HepG2 (cell line): ENCODE results near the gene CHD9. TPM values are rescaled to one million over a fixed set of nuclear protein-coding genes. Genes with fewer than 3 reads are reported as not detected.

Source experiments
- ARID2 ChIP-seq: sonication (generic); formaldehyde crosslinking; IDR thresholded peaks from 2 replicates; pipeline ENCODE4 v1.8.1; 2022; ENCODE audit warnings: mild to moderate bottlenecking, missing genetic modification reagents, borderline replicate concordance
- ATF7 ChIP-seq, 2 experiments: fragments of 450-650 bp in 1 of 2; sonication (generic) in 1 of 2; formaldehyde crosslinking in 1 of 2; IDR thresholded peaks; 2 replicates each; pipeline versions ENCODE4 v1.4.0 to v1.6.1; 2016 to 2020; ENCODE audit warnings: antibody characterized with exemption in 1 of 2, mild to moderate bottlenecking in 1 of 2, missing genetic modification reagents in 1 of 2
- HIVEP1 ChIP-seq: sonication (generic); formaldehyde crosslinking; IDR thresholded peaks from 2 replicates; pipeline ENCODE4 v1.4.0; 2020; ENCODE audit warnings: mild to moderate bottlenecking, missing genetic modification reagents
- MED1 ChIP-seq: sonication (generic); formaldehyde crosslinking; IDR thresholded peaks from 2 replicates; pipeline ENCODE4 v1.4.0; 2020; ENCODE audit warnings: missing genetic modification reagents
- SCMH1 ChIP-seq: sonication (generic); formaldehyde crosslinking; IDR thresholded peaks from 2 replicates; pipeline ENCODE4 v1.9.0; 2021; ENCODE audit warnings: missing genetic modification reagents, mild to moderate bottlenecking, borderline replicate concordance
- YY1 ChIP-seq: IDR thresholded peaks from 2 replicates; pipeline ENCODE4 v1.6.1; 2011; ENCODE audit warnings: low read length, low read depth, moderate library complexity, mild to moderate bottlenecking; ENCODE audit not compliant: insufficient read depth, insufficient replicate concordance
- ZBTB42 ChIP-seq: sonication (generic); formaldehyde crosslinking; IDR thresholded peaks from 2 replicates; pipeline ENCODE4 v1.5.0; 2020; ENCODE audit warnings: mild to moderate bottlenecking, missing genetic modification reagents
- ZBTB7B ChIP-seq: sonication (generic); formaldehyde crosslinking; IDR thresholded peaks from 2 replicates; pipeline ENCODE4 v1.4.0; 2020; ENCODE audit warnings: missing genetic modification reagents
- ZFP36L1 ChIP-seq: sonication (generic); formaldehyde crosslinking; IDR thresholded peaks from 2 replicates; pipeline ENCODE4 v1.8.0; 2022; ENCODE audit warnings: mild to moderate bottlenecking, missing genetic modification reagents, moderate library complexity
- ZNF232 ChIP-seq: sonication (generic); formaldehyde crosslinking; IDR thresholded peaks from 2 replicates; pipeline ENCODE4 v1.4.0; 2020; ENCODE audit warnings: missing genetic modification reagents, borderline replicate concordance
- ZNF605 ChIP-seq: sonication (generic); formaldehyde crosslinking; IDR thresholded peaks from 2 replicates; pipeline ENCODE4 v1.8.0; 2022; ENCODE audit warnings: mild to moderate bottlenecking, missing genetic modification reagents
- ZNF644 ChIP-seq: IDR thresholded peaks from 2 replicates; pipeline ENCODE4 v1.6.1; 2016; ENCODE audit warnings: low read depth
- polyA plus RNA-seq, 8 experiments: library from polyadenylated mRNA; depleted of rRNA in 3 of 8; stranded (reverse) in 7 of 8; unstranded in 1 of 8; fragments of >200 nt; fragmentation: Illumina TruSeq in 4 of 8; extraction: Trizol in 4 of 8; gene quantifications; 2 replicates each; pipeline versions ENCODE4 v1.2.1 to v1.2.3, GENCODE V29; 2011 to 2016; ENCODE audit warnings: low read depth in 4 of 8, missing spikeins in 1 of 8, mixed read lengths in 1 of 8; ENCODE audit not compliant: insufficient read depth in 1 of 8
- total RNA-seq, 5 experiments: library from RNA; depleted of rRNA; stranded (reverse); fragments of >200 nt; fragmentation: Illumina TruSeq; extraction: Trizol; gene quantifications; 2 replicates each; pipeline ENCODE4 v1.2.3, GENCODE V29; 2016; ENCODE audit warnings: low read depth in 1 of 5
- TF ChIP-seq, protein P1 (sequence below): sonication (generic); formaldehyde crosslinking; IDR thresholded peaks from 2 replicates; pipeline ENCODE4 v1.5.1; 2020; ENCODE audit warnings: mild to moderate bottlenecking, missing genetic modification reagents, moderate library complexity
- TF ChIP-seq, protein P2 (sequence below): IDR thresholded peaks from 2 replicates; pipeline ENCODE4 v1.6.1; 2016; ENCODE audit warnings: mild to moderate bottlenecking
- TF ChIP-seq, protein P3 (sequence below): sonication (generic); formaldehyde crosslinking; IDR thresholded peaks from 2 replicates; pipeline ENCODE4 v1.4.0; 2020; ENCODE audit warnings: mild to moderate bottlenecking, missing genetic modification reagents
- TF ChIP-seq, protein P4 (sequence below): IDR thresholded peaks from 2 replicates; pipeline ENCODE4 v1.6.1; 2016; ENCODE audit warnings: missing biosample characterization, missing genetic modification reagents, low read depth
- TF ChIP-seq, protein P5 (sequence below): sonication (generic); formaldehyde crosslinking; IDR thresholded peaks from 2 replicates; pipeline ENCODE4 v1.4.0; 2020; ENCODE audit warnings: missing genetic modification reagents, low read depth, mild to moderate bottlenecking, borderline replicate concordance
- TF ChIP-seq, protein P6 (sequence below): sonication (generic); formaldehyde crosslinking; conservative IDR thresholded peaks from 2 replicates; pipeline ENCODE4 v1.8.1; 2023; ENCODE audit warnings: missing genetic modification reagents

CHD9 gene
- total and polyA plus RNA-seq, 2 of the 13 experiments (the other 11 are each of a cell fraction or from before 2014, with no cell fraction given): 23.4 to 27.7 TPM

DNA sequence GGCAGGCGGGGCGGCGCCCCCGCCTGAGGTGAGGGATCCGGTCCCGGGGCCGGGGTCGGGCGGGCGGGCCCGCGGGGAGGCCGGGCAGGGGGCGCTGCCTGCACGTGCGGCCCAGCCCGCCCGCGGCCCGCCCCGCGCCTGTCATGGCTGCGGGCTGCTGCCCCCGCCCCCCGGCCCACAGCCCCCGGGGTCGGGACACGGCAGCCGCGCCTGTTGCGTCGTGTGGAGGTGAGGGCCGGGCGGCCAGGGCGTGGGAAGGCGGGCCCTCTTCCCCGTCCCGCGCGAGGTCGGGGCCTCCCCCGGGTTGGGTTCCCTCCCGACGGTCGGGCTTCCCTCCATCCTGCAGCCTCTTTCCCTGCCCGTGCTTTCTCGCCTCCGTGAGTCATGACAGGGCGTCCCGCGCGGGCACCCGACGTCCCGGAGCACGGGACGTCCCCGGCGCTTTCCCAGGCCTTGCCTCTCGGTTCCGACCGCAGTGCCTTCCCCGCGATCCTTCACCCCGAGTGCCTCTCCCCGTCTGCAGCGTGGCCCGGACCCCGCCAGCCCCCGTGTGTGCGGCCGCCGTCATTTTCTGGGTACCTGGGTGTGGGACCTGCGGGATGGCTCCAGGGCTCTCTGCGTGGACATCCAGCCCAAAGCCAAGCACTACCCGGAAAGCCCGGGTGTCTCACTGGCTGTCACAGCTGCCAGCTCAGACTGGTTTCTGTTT lies 76.7 kb downstream of the CHD9 start (continued):
- TF ChIP-seq, protein P1, sequence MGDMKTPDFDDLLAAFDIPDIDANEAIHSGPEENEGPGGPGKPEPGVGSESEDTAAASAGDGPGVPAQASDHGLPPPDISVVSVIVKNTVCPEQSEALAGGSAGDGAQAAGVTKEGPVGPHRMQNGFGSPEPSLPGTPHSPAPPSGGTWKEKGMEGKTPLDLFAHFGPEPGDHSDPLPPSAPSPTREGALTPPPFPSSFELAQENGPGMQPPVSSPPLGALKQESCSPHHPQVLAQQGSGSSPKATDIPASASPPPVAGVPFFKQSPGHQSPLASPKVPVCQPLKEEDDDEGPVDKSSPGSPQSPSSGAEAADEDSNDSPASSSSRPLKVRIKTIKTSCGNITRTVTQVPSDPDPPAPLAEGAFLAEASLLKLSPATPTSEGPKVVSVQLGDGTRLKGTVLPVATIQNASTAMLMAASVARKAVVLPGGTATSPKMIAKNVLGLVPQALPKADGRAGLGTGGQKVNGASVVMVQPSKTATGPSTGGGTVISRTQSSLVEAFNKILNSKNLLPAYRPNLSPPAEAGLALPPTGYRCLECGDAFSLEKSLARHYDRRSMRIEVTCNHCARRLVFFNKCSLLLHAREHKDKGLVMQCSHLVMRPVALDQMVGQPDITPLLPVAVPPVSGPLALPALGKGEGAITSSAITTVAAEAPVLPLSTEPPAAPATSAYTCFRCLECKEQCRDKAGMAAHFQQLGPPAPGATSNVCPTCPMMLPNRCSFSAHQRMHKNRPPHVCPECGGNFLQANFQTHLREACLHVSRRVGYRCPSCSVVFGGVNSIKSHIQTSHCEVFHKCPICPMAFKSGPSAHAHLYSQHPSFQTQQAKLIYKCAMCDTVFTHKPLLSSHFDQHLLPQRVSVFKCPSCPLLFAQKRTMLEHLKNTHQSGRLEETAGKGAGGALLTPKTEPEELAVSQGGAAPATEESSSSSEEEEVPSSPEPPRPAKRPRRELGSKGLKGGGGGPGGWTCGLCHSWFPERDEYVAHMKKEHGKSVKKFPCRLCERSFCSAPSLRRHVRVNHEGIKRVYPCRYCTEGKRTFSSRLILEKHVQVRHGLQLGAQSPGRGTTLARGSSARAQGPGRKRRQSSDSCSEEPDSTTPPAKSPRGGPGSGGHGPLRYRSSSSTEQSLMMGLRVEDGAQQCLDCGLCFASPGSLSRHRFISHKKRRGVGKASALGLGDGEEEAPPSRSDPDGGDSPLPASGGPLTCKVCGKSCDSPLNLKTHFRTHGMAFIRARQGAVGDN (CRISPR knock-in tag): peak; percentile 77
- TF ChIP-seq ZNF232 (peak; percentile 54; the same call in 1 of the 2 replicates), HIVEP1 (peak; percentile 81), ZBTB42 (CRISPR knock-in tag) (no peak), ZNF605 (CRISPR knock-in tag) (no peak), ZFP36L1 (no peak), ZBTB7B (CRISPR knock-in tag) (no peak), ARID2 (CRISPR knock-in tag) (no peak), MED1 (CRISPR knock-in tag) (0 out of 2 replicates have a peak, but pooled peaks have one; percentile 17), YY1 (peak; percentile 80), ZNF644 (CRISPR knock-in tag) (no peak), ATF7 (IDR thresholded peaks at IDR 0.05) (no peak), ATF7 (CRISPR knock-in tag; IDR thresholded peaks at IDR 0.05) (0 out of 2 replicates have a peak, but pooled peaks have one; percentile 47), SCMH1 (no peak)
- TF ChIP-seq, protein P2, sequence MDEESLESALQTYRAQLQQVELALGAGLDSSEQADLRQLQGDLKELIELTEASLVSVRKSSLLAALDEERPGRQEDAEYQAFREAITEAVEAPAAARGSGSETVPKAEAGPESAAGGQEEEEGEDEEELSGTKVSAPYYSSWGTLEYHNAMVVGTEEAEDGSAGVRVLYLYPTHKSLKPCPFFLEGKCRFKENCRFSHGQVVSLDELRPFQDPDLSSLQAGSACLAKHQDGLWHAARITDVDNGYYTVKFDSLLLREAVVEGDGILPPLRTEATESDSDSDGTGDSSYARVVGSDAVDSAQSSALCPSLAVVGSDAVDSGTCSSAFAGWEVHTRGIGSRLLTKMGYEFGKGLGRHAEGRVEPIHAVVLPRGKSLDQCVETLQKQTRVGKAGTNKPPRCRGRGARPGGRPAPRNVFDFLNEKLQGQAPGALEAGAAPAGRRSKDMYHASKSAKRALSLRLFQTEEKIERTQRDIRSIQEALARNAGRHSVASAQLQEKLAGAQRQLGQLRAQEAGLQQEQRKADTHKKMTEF (CRISPR knock-in tag): no peak
- TF ChIP-seq, protein P3, sequence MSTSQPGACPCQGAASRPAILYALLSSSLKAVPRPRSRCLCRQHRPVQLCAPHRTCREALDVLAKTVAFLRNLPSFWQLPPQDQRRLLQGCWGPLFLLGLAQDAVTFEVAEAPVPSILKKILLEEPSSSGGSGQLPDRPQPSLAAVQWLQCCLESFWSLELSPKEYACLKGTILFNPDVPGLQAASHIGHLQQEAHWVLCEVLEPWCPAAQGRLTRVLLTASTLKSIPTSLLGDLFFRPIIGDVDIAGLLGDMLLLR (CRISPR knock-in tag): peak; percentile 30; the same call in 1 of the 2 replicates
- TF ChIP-seq, protein P4, sequence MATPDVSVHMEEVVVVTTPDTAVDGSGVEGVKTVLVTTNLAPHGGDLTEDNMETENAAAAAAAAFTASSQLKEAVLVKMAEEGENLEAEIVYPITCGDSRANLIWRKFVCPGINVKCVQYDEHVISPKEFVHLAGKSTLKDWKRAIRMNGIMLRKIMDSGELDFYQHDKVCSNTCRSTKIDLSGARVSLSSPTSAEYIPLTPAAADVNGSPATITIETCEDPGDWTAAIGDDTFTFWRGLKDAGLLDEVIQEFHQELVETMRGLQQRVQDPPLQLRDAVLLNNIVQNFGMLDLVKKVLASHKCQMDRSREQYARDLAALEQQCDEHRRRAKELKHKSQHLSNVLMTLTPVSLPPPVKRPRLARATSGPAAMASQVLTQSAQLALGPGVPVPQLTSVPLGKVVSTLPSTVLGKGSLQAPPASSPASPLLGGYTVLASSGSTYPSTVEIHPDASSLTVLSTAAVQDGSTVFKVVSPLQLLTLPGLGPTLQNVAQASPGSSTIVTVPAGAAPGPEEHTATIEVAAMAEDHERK (CRISPR knock-in tag): no peak
- TF ChIP-seq, protein P5, sequence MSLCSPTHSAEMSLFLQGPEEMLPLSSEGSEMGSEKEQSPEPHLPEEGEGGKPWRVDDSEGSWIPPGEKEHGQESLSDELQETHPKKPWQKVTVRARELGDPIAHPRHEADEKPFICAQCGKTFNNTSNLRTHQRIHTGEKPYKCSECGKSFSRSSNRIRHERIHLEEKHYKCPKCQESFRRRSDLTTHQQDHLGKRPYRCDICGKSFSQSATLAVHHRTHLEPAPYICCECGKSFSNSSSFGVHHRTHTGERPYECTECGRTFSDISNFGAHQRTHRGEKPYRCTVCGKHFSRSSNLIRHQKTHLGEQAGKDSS (CRISPR knock-in tag): 0 out of 2 replicates have a peak, but pooled peaks have one; percentile 62
- TF ChIP-seq, protein P6, sequence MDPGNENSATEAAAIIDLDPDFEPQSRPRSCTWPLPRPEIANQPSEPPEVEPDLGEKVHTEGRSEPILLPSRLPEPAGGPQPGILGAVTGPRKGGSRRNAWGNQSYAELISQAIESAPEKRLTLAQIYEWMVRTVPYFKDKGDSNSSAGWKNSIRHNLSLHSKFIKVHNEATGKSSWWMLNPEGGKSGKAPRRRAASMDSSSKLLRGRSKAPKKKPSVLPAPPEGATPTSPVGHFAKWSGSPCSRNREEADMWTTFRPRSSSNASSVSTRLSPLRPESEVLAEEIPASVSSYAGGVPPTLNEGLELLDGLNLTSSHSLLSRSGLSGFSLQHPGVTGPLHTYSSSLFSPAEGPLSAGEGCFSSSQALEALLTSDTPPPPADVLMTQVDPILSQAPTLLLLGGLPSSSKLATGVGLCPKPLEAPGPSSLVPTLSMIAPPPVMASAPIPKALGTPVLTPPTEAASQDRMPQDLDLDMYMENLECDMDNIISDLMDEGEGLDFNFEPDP (CRISPR knock-in tag): 0 out of 2 replicates have a peak, but pooled peaks have one; percentile 75
